Vagina (tissue), 2 donors: Measurements from ENCODE around the gene UNC13B.

Experiments
- CTCF ChIP-seq, 3 experiments: fragments of 450-650 bp in 2 of 3; fragments of 200-600 bp in 1 of 3; sonication (generic) in 1 of 3; IDR thresholded peaks; one replicate each; pipeline ENCODE4 v1.5.1; 2017 to 2019; ENCODE audit warnings: antibody characterized with exemption in 3 of 3, mild to moderate bottlenecking in 2 of 3, moderate library complexity in 2 of 3
- POLR2A ChIP-seq, 2 donors: fragments of 450-650 bp; IDR thresholded peaks; one replicate each; pipeline ENCODE4 v1.6.1; 2017; ENCODE audit warnings: antibody characterized with exemption in 2 of 2, mild to moderate bottlenecking in 2 of 2, moderate library complexity in 2 of 2

GRCh38 chr9:35116898-35117551 is 44.8 kb upstream of the UNC13B start:
- TF ChIP-seq CTCF (IDR thresholded peaks at IDR 0.05) (peak; percentile 78 to 94 (median 85)), POLR2A (IDR thresholded peaks at IDR 0.05) (no peak)
